HepG2 (cell line): ENCODE measurements around the gene CLIC1. TPM values are rescaled to one million over a fixed set of nuclear protein-coding genes. Genes with fewer than 3 reads are reported as not detected.

Source experiments
- ATRX ChIP-seq: sonication (generic); formaldehyde crosslinking; IDR thresholded peaks from 2 replicates; pipeline ENCODE4 v1.4.0; 2020; ENCODE audit warnings: missing genetic modification reagents, borderline replicate concordance
- BRD4 ChIP-seq: sonication (generic); formaldehyde crosslinking; IDR thresholded peaks from 2 replicates; pipeline ENCODE4 v1.4.0; 2020; ENCODE audit warnings: missing genetic modification reagents
- CAMTA2 ChIP-seq: sonication (generic); formaldehyde crosslinking; IDR thresholded peaks from 2 replicates; pipeline ENCODE4 v1.4.0; 2020; ENCODE audit warnings: mild to moderate bottlenecking, missing genetic modification reagents, borderline replicate concordance
- CHD2 ChIP-seq: IDR thresholded peaks from 2 replicates; pipeline ENCODE4 v1.6.1; 2011; ENCODE audit warnings: low read depth, low read length, improper control_type of control experiment
- CREB1 ChIP-seq, 2 experiments: fragments of 450-650 bp in 1 of 2; IDR thresholded peaks; 2 replicates each; pipeline ENCODE4 v1.6.1; 2016 to 2017; ENCODE audit warnings: control low read depth in 1 of 2, mild to moderate bottlenecking in 1 of 2, missing compliant biosample characterization in 1 of 2, missing genetic modification characterization in 1 of 2
- DNMT1 ChIP-seq: sonication (generic); formaldehyde crosslinking; IDR thresholded peaks from 2 replicates; pipeline ENCODE4 v1.5.1; 2020; ENCODE audit warnings: mild to moderate bottlenecking, missing genetic modification reagents
- FIP1L1 ChIP-seq: fragments of 200-400 bp; formaldehyde crosslinking; IDR thresholded peaks from 2 replicates; pipeline ENCODE4 v1.6.1; 2018; ENCODE audit warnings: low read depth, mild to moderate bottlenecking, low read length, moderate library complexity, borderline replicate concordance; ENCODE audit not compliant: insufficient read depth
- FOXC1 ChIP-seq: sonication (generic); formaldehyde crosslinking; IDR thresholded peaks from 2 replicates; pipeline ENCODE4 v1.8.0; 2022; ENCODE audit warnings: mild to moderate bottlenecking, missing genetic modification reagents, borderline replicate concordance
- FOXJ3 ChIP-seq: sonication (generic); formaldehyde crosslinking; IDR thresholded peaks from 2 replicates; pipeline ENCODE4 v1.4.0; 2020; ENCODE audit warnings: missing genetic modification reagents, mild to moderate bottlenecking, borderline replicate concordance
- FOXK2 ChIP-seq: fragments of 450-650 bp; IDR thresholded peaks from 2 replicates; pipeline ENCODE4 v1.6.1; 2016
- GLMP ChIP-seq: sonication (generic); formaldehyde crosslinking; IDR thresholded peaks from 2 replicates; pipeline ENCODE4 v1.9.0; 2021; ENCODE audit warnings: missing genetic modification reagents, mild to moderate bottlenecking, borderline replicate concordance
- LCORL ChIP-seq, 2 experiments: fragments of 450-650 bp in 1 of 2; sonication (generic) in 1 of 2; formaldehyde crosslinking in 1 of 2; IDR thresholded peaks; 2 replicates each; pipeline versions ENCODE4 v1.5.0 to v1.6.1; 2017 to 2020; ENCODE audit warnings: antibody characterized with exemption in 1 of 2, missing genetic modification reagents in 1 of 2
- NBN ChIP-seq: fragments of 450-650 bp; conservative IDR thresholded peaks from 2 replicates; pipeline ENCODE4 v1.6.1; 2017
- NKX3-1 ChIP-seq: sonication (generic); formaldehyde crosslinking; IDR thresholded peaks from 2 replicates; pipeline ENCODE4 v1.5.0; 2020; ENCODE audit warnings: missing genetic modification reagents
- SMARCC2 ChIP-seq: fragments of 450-650 bp; IDR thresholded peaks from 2 replicates; pipeline ENCODE4 v1.6.1; 2017; ENCODE audit warnings: antibody characterized with exemption, mild to moderate bottlenecking
- SOX13 ChIP-seq, 3 experiments: fragments of 450-650 bp in 1 of 3; sonication (generic) in 1 of 3; formaldehyde crosslinking in 1 of 3; IDR thresholded peaks in 2 of 3; conservative IDR thresholded peaks in 1 of 3; 2 replicates each; pipeline versions ENCODE4 v1.5.0 to v1.6.1; 2016 to 2020; ENCODE audit warnings: antibody characterized with exemption in 1 of 3, mild to moderate bottlenecking in 1 of 3, missing compliant biosample characterization in 1 of 3, missing genetic modification reagents in 1 of 3, moderate library complexity in 1 of 3
- SP2 ChIP-seq: sonication (generic); formaldehyde crosslinking; IDR thresholded peaks from 2 replicates; pipeline ENCODE4 v1.5.1; 2020; ENCODE audit warnings: mild to moderate bottlenecking, missing genetic modification reagents
- TAF15 ChIP-seq: fragments of 200-400 bp; formaldehyde crosslinking; IDR thresholded peaks from one replicate; pipeline ENCODE4 v1.6.1; 2018; ENCODE audit warnings: mild to moderate bottlenecking, low read depth, low read length; ENCODE audit not compliant: poor library complexity, severe bottlenecking
- XBP1 ChIP-seq: sonication (generic); formaldehyde crosslinking; IDR thresholded peaks from 2 replicates; pipeline ENCODE4 v1.5.0; 2020; ENCODE audit warnings: missing genetic modification reagents
- ZNF160 ChIP-seq: sonication (generic); formaldehyde crosslinking; IDR thresholded peaks from 2 replicates; pipeline ENCODE4 v1.8.0; 2022; ENCODE audit warnings: mild to moderate bottlenecking, inconsistent platforms, missing genetic modification reagents
- ZNF430 ChIP-seq: sonication (generic); formaldehyde crosslinking; IDR thresholded peaks from 2 replicates; pipeline ENCODE4 v1.9.0; 2021; ENCODE audit warnings: mild to moderate bottlenecking, missing genetic modification reagents
- ZNF562 ChIP-seq: sonication (generic); formaldehyde crosslinking; IDR thresholded peaks from 2 replicates; pipeline ENCODE4 v1.8.0; 2022; ENCODE audit warnings: missing genetic modification reagents, borderline replicate concordance
- ZXDC ChIP-seq: sonication (generic); formaldehyde crosslinking; IDR thresholded peaks from 2 replicates; pipeline ENCODE4 v1.5.0; 2020; ENCODE audit warnings: mild to moderate bottlenecking, missing genetic modification reagents
- ZZZ3 ChIP-seq: sonication (generic); formaldehyde crosslinking; IDR thresholded peaks from 2 replicates; pipeline ENCODE4 v1.4.0; 2020; ENCODE audit warnings: missing genetic modification reagents, mild to moderate bottlenecking, borderline replicate concordance
- polyA plus RNA-seq, 8 experiments: library from polyadenylated mRNA; depleted of rRNA in 3 of 8; stranded (reverse) in 7 of 8; unstranded in 1 of 8; fragments of >200 nt; fragmentation: Illumina TruSeq in 4 of 8; extraction: Trizol in 4 of 8; gene quantifications; 2 replicates each; pipeline versions ENCODE4 v1.2.1 to v1.2.3, GENCODE V29; 2011 to 2016; ENCODE audit warnings: low read depth in 4 of 8, missing spikeins in 1 of 8, mixed read lengths in 1 of 8; ENCODE audit not compliant: insufficient read depth in 1 of 8
- total RNA-seq, 5 experiments: library from RNA; depleted of rRNA; stranded (reverse); fragments of >200 nt; fragmentation: Illumina TruSeq; extraction: Trizol; gene quantifications; 2 replicates each; pipeline ENCODE4 v1.2.3, GENCODE V29; 2016; ENCODE audit warnings: low read depth in 1 of 5

The CLIC1 gene
- total and polyA plus RNA-seq, 2 of the 13 experiments (the other 11 are each of a cell fraction or from before 2014, with no cell fraction given), result 602 to 891 TPM

- TF ChIP-seq ZXDC (CRISPR knock-in tag), result no peak
- TF ChIP-seq ZNF562 (CRISPR knock-in tag), result no peak
- TF ChIP-seq TAF15, result no peak
- TF ChIP-seq ZNF160 (CRISPR knock-in tag), result no peak
- TF ChIP-seq ZZZ3 (CRISPR knock-in tag), result no peak
- TF ChIP-seq FIP1L1, result no peak
- no peak for TF ChIP-seq CAMTA2 (CRISPR knock-in tag)
- no peak for TF ChIP-seq DNMT1 (CRISPR knock-in tag)
- TF ChIP-seq GLMP (CRISPR knock-in tag), result no peak
- no peak for TF ChIP-seq SOX13 (IDR thresholded peaks at IDR 0.05)
- TF ChIP-seq SOX13 (CRISPR knock-in tag; conservative IDR thresholded peaks at IDR 0.05 in 1 of 2, IDR thresholded peaks at IDR 0.05 in 1 of 2), result no peak
- TF ChIP-seq CREB1 (IDR thresholded peaks at IDR 0.05), result no peak
- TF ChIP-seq CREB1 (CRISPR knock-in tag; IDR thresholded peaks at IDR 0.05), result no peak
- TF ChIP-seq LCORL (IDR thresholded peaks at IDR 0.05), result no peak
- TF ChIP-seq LCORL (CRISPR knock-in tag; IDR thresholded peaks at IDR 0.05), result no peak
- no peak for TF ChIP-seq BRD4
- no peak for TF ChIP-seq SP2
- TF ChIP-seq NBN, result no peak
- no peak for TF ChIP-seq NKX3-1 (CRISPR knock-in tag)
- no peak for TF ChIP-seq FOXK2
- no peak for TF ChIP-seq SMARCC2
- no peak for TF ChIP-seq FOXJ3 (CRISPR knock-in tag)
- TF ChIP-seq ZNF430 (CRISPR knock-in tag), result no peak
- no peak for TF ChIP-seq CHD2
- TF ChIP-seq XBP1 (CRISPR knock-in tag), result no peak
- TF ChIP-seq FOXC1 (CRISPR knock-in tag), result no peak
- TF ChIP-seq ATRX (CRISPR knock-in tag), result no peak
Observed at GRCh38 chr6:31734247-31734820, 2.0 kb downstream of the CLIC1 start (continued).
